Stimulated activated CD4-positive, alpha-beta T cell treated with anti-CD3 and anti-CD28 coated beads, Interleukin-2, amount 100 ng/mL, for 24 hours (primary cell): ENCODE data around the gene TMEM215.
"Not testable (repeated sequence)": the region's sequence is repeated elsewhere in the genome, so short reads cannot be mapped to it uniquely, and the experiment has no call there.

Experiments used
- DNase-seq, 2 donors: peaks; one replicate each; pipeline ENCODE4 v3.0.0-alpha.2; 2020

Gene TMEM215, protein sequence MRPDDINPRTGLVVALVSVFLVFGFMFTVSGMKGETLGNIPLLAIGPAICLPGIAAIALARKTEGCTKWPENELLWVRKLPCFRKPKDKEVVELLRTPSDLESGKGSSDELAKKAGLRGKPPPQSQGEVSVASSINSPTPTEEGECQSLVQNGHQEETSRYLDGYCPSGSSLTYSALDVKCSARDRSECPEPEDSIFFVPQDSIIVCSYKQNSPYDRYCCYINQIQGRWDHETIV

DNA sequence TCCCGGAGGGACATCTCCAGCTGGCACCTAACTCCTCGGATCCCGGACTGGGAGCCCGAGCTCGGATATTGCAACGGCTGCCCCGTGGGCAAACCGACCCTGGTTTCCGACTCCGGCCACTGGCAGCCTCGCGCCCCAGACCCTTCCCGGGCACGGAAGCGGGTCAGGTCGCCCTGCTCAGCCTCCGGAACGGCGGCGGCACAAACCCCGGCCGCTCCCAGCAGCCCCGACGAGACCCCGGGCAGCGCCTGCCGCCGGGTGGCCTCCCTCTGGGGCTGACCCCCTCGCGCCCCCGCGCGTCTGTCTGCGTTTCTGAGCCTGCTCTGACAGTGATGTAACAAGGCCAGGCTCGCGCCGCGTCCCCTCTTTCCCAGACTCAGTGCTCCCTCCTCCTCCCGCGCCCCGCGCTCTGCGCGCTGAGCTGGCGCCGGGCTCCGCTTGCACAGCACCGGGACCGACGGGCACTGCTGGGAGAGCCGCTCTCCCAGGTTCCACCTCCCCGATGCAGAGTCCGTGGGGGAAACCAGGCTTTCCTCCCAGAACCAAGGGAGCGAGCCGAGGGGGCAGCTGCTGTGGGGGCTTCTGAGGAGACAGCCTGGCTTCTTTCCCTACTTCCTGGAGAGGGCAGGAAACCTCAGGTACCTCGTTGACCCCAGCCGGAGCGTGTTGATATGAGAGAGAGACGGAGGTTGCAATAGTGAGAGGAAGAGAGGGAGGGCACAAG, at the start of gene TMEM215:
Gene TMEM215, plus strand, starts transcription at position 373 of the 724 bp plus-strand sequence. CDS start 644 bp downstream, outside the sequence.
- DNase-seq = no peak

DNA sequence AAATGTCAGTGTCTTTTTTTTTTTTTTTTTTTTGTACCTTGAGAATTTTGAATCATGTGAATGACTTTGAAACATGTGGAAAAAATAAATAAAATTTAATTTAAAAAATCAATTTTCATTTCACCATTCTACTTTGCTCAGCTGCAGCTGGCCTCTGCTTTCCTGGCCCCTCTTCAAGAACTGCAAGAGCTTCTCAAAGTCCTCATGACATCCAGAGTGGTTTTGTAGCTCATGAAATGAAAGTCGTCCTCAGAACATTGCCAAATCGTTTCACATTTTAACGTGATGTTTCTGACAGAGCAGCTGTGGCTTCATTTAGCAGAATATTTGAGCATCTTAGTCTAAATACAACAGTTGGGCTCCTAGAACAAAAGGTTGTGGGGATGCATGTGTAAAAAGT, 47.9 kb upstream of the TMEM215 start:
- DNase-seq = no peak

DNA sequence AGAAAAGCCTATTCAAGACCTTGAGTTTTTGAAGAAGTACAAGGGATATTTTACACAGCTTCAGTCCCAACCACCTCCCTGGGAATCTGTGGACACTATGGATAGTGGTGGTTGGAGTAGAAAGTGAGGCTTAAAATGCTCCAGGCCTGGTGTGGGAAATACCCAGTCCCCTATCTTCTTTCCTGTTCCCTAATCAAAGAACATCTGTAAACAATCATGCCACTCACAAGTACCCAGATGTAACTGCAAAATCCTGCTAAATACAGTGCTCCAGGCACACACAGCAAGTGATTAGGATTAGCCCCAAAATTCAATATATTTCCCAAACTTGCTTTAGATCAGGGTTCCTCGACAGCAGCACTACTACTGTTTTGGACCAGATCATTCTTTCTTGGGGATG, 46.0 kb upstream of the TMEM215 start:
- DNase-seq = no peak

DNA sequence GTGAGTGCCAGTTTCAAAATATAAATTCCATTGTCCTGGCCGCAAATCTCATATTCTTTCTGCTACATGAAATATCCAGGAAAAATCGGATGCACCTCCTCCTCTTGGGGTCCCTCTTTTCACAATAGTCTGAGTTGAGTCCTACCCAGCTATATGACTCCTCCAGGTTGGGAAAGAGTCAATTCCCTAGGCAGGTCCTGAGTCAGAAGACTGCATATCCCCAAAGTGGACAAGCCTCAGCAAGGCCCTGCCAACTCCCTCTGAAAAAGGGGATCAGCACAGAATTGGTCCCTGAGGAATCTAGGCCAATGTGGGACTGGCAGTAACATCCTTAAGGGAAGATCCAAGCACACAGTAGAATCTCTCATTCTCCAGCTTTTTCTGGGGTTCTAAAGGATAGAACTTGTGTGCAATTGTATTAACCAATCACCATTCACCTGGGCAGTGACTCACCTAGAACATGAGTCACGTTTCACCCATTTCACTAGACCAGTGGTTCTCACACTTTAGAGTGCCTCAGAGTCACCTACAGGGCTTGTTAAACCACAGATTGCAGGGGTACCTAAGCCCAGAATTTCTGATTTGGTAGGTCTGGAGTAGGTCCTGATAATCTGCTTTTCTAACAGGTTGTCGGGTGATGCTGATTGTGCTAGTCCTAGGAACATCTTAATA, 44.7 kb upstream of the TMEM215 start:
- DNase-seq = no peak

DNA sequence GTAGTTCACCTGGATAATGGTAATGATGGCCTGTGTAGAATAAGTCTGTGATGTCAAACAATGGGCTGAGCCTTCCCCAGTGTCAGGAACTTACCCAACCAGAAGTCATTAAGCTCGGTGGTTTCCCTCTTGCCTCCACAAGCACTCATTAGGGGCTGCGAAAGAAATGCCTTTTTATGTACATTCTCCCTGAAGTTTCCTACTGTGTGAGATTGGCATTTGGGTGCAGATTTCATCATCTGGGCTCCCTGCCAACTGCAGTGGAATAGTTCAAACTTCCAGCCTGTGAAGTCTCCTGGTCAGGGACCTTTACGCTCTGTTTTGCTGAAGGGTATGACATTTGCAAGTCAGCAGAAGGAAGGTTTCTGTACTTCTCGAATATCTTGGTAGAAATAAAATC, 41.6 kb upstream of the TMEM215 start:
- DNase-seq = no peak

DNA sequence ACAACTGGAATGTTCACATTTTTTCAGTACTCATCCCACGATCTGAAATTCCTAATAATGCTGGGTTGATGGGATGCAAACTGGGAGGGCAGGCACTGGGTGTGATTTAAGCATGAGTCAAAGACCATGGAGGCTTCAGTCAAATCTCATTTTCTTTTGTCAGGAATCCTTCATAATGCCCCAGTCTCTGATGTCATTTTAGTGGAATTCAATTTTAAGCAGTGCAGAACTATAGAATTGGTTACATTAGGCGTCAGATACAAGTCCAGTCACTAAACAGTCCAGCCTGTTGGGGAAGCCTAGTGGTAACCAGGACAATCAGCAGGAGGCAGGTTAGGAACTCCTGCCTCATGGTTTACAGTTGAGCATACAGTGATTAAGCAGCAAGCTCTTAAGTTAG, 41.0 kb upstream of the TMEM215 start:
- DNase-seq = no peak

DNA sequence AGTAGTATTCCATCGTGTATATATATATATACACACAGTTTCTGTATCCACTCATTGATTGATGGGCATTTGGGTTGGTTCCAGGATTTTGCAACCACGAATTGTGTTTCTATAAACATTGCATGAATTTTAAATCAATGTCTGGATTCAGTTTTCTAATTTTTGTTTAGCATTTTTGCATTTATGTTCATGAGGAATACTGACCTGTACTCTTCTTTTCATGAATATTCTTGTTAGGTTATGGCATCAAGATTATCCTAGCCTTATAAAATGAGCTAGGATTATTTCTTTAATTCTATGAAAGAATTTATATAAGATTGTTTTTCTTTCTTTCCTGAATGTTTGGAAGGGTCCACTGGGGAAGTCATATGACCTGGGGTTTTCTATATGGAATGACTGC, 35.3 kb upstream of the TMEM215 start:
- DNase-seq = no peak

DNA sequence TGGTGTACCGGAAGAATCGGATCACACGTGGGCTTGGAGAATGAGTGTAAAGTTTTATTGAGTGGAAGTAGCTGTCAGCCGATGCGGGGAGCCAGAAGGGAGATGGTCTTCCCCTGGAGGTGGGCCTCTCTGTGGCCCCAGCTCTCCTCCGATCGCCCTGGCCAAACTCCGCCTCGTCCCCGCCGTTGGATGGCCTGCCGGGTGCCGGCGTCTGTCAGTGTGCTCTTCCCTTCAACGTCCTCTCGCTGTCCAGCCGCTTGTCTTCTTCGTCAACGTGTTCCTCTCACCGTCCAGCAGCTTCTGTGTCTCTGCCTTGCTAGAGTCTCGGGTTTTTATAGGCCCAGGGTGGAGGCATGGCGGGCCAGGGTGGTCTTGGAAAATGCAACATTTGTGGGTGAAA, 27.6 kb upstream of the TMEM215 start:
- no peak for DNase-seq

DNA sequence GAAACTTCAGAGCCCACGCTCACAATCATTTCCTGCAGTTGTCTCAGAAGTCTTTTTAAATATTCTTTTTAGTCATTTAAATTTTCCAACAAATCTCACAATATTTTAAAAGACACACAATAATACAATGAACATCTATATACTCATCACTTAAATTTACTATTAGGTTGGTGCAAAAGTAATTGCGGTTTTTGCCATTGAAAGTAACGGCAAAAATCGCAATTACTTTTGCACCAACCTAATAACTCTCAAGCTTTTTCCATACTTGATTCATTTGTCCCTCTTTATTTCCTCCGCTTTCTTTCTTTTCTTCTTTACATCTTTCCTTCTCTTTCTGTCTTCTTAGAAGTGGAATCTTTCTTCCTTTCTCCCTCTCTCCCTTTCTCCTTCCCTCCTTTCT, 19.2 kb upstream of the TMEM215 start:
- DNase-seq = no peak

DNA sequence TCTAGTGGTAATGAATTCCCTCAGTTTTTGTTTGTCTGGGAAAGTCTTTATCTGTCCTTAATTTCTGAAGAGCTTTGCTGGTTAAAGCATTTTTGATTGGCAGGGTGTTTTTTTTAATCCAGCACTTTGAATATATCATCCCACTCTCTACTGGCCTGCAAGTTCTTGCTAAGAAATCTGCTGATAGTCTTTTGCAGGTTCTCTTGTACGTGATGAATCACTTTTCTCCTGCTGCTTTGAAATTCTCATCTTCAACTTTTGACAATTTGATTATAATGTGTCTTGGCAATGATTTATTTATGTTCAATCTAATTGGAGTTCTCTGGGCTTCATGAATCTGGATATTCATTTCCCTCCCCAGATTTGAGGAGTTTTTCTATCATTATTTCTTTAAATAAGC, 8.1 kb upstream of the TMEM215 start:
- no peak for DNase-seq

DNA sequence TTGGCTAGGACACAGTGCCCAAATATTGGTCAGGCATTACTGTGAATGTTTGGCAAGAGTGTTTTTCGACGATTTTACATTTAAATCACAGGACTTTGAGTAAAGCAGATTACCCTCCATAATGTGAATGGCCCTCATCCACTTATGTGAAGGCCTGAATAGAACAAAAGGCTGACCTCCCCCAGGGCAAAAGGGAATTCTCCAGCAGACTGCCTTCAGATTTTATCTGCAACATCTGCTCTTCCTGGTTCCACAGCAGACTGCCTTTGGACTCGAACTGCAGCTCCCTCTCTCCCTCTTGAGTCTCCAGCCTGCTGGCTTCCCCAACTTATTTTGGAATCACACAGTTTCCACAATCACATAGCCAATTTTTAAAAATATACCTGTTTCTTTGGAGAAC, 7.1 kb upstream of the TMEM215 start:
- no peak for DNase-seq

DNA sequence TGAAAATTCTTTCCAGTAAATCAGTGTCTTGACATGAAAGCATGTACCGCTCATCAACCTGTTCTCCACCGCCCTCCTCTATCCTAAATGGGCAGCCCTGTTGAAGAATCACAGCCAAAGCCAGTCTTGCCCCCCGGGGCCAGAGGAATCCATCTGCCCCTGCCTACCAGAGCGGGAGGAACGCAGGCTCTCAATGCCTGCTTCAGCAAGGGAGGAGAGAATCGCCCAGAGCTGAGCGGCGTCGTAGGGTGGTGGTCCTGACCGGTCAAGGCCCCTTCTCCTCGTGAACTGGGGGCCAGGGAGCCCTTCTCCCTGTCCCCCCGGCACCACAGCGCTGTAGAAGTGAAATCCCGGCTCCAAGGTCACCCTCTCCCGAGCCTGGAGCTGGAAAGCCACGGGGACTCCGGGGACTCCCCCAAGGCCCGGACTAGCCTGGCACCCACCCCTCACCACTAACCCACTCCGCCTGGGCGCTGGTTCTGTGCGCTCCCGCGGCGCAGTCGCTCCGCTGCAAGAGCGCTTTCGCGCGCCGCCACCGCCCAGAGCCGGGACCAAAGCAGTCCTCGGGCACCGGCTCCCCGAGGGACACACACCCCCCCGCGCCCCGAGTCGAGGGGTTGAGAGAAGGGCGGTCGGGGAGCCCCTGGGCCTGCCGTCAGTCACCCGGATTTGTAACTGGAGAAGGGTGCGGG, 718 bp upstream of the TMEM215 start:
- DNase-seq = no peak

DNA sequence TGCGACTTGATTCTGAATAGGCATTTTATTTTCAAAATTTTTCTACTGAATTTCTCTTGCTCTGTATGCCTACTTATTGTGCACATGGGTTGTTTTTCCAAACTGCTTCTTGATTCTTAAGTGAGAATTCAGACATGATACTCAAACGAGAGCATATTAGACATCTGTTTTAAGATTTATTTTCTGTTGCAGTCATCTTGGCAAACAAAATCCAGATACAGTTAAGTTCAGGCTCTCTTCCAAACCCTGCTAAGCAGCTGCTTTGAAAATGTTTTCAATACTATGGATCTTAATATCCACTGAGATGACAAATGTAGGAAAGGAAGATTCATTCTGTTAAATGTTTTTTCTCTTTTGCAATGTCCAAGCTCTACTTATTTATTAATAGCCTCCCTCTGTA, 4.5 kb downstream of the TMEM215 start:
- DNase-seq = no peak

DNA sequence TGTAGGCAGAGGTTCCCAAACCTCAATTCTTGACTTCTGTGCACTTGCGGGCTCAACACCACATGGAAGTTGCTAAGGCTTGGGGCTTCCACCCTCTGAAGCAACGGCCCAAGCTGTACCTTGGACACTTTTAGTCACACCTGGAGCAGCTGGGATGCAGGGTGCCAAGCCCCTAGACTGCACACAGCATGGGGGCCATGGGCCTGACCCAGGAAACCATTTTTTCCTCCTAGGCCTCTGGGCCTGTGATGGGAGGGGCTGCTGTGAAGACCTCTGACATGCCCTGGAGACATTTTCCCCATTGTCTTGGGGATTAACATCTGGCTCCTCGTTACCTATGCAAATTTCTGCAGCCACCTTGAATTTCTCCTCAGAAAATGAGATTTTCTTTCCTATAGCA, 12.7 kb downstream of the TMEM215 start:
- DNase-seq = not testable (repeated sequence)

DNA sequence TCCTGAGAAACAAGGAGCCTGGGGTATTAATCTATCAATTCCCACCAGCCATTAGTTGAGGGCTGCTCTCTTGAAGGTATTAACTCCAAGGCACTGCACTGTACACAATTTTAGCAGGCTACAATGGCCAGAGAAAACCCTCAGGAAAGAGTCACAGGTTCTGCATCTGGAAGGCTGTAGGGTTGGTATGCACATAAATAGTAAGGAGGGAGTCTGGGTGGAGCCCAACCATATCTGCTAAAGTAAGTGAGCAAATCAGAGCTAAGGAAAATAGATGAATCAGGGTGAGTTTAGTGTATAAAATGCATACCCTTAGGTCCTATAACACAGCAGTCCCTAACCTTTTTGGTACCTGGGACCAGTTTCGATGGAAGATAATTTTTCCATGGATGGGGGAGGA, 18.2 kb downstream of the TMEM215 start:
- DNase-seq = no peak

DNA sequence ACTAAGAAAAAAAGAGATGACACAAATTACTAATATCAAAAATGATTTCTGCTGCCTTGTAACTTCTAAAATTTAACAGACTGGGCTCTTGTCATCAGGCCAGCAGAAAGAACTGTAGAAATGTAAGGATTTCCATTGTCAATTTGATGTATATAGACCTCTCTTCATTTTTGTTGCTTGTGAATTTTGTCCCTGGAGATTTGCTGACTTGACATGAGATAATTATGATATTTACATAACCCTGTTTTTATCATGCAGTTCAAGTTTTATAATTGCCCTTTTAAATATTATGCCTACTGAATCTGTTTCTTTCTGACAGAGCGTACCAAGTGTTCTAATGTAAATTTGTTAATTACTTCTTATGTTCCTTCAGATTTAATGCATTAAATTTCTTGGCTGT, 23.9 kb downstream of the TMEM215 start:
- DNase-seq = no peak

DNA sequence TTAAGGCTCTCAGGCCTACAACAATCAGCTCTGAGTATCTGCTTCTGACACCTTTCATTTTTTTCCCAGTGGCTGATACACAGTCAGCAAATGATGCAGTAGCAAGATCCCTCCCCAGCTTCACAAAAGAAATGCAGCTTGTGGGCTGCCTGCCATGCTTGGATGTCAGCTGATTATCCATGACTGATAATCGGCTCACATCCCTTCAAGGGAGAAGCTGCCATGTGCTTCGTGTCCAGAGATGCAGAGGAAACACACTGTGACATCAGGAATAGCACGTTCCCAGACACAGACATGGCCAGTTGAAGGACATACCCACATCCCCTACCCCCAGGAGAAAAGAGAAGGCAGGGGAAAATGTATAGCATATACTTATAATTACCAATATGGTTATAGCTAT, 27.9 kb downstream of the TMEM215 start:
- no peak for DNase-seq

DNA sequence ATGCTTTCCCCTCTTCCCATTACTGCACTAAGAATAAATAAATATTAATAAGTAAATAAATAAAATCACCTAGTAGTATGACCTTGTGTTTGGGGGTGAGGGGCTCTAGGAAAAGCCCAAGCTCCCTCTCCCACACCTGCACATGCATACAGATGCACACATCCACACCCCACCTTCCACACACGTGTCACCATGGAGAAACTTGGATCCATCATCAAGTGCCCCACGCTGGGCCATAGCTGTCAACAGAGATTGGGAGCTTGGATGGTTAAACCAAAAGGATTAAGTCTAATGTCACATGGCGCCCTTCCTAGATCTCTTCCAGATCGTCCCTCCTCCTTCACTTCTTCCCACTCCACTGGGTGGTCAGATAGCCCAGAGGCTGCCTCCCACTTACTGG, 37.0 kb downstream of the TMEM215 start:
- DNase-seq = no peak

DNA sequence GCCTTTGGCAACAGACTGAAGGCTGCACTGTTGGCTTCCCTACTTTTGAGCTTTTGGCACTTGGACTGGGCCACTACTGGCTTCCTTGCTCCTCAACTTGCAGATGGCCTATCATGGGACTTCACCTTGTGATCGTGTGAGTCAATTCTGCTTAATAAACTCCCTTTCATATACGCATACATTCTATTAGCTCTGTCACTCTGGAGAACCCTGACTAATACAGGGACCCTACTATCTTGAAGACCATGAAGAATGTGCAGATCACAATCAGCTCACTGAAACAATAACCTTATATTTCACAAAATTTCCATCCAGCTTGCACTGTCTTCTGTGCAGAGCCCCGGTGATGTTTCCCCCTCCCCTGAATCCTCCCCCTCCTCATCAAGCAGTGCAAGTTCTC, 39.8 kb downstream of the TMEM215 start:
- no peak for DNase-seq

DNA sequence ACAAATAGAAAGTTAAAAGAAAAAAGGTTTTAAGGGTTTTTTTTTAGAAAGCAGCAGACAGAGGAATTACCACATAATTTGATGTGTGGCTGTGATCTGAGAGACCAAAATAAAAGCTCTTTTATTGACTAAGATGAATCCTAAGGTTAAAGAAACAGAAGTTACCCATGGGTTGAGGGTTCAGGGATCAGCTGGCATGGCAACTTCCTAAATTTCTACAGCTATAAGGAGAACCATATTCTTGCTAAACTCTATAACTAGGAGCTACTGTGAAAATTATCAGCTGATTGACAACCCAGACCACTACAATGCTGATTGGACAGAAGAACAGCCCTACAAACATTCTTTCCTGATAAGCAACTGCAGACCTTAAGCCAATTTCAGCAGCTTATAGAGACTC, 40.2 kb downstream of the TMEM215 start:
- no peak for DNase-seq

DNA sequence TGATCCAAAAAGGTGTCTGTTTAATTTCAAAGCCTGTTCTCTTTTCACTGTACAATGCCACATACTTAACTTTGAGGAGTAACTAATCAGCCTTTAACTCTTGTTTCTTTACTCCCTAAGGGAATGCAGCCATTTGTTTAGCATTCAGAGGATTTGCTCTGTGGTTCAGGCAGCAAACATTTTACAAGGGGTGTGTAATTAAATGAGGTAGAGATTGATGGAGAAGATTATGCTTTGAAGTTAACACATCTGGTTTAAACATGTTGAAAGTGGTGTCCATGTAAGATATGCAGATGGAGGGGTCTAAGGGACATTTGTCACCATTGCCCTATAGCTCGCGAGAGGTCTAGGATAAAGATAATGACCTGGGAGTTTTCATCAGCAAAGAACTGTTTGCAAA, 41.9 kb downstream of the TMEM215 start:
- no peak for DNase-seq

DNA sequence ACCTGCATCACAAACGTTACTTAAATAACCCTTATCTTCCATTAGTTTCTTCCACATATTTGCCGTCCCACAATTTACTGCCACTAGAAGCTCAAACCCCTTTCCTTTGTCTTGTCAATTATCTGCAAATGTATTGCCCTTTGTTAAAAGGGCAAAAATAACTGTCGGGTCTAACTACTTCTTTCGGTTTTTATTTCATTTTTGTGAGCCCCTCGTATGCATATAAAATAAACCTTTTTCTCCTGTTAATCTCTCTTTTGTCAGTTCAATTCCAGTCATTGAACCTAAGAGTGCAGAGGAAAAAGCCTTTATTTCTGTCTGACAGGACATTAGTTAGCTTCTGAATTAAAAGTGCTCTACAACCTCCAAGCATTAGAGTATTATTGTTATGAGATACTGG, 45.5 kb downstream of the TMEM215 start:
- DNase-seq = no peak

DNA sequence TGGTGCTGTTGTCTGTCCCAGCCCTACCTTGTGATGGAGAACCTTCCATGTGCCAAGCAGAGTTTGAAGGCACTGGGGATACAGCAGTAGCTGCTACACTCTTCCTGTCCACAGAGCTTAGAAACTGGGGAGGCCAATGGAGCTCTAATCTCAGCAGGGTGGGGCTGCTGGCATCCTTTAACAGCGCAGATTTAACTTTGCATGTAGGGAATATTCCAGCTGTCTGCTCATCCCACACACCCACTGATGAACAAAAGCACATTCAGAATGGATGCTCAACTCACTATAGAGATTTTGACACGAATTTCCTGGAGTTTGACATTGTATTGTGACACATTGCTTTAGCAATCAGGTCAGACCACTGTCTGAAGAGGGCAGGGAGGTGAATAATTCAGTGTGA, 49.0 kb downstream of the TMEM215 start:
- no peak for DNase-seq
